HepG2 (cell line): Measurements from ENCODE around the gene C2orf49. TPM values are rescaled to one million over a fixed set of nuclear protein-coding genes. Genes with fewer than 3 reads are reported as not detected.

Experiments
- ARID4A ChIP-seq: sonication (generic); formaldehyde crosslinking; IDR thresholded peaks from 2 replicates; pipeline ENCODE4 v1.5.0; 2020; ENCODE audit warnings: mild to moderate bottlenecking, missing genetic modification reagents, borderline replicate concordance
- HNRNPK ChIP-seq: fragments of 200-400 bp; formaldehyde crosslinking; IDR thresholded peaks from 2 replicates; pipeline ENCODE4 v1.6.1; 2018; ENCODE audit warnings: low read length, low read depth, moderate library complexity, mild to moderate bottlenecking; ENCODE audit not compliant: poor library complexity, severe bottlenecking
- MYNN ChIP-seq: sonication (generic); formaldehyde crosslinking; IDR thresholded peaks from 2 replicates; pipeline ENCODE4 v1.4.0; 2020; ENCODE audit warnings: mild to moderate bottlenecking, low read depth, missing genetic modification reagents
- POLR2AphosphoS2 ChIP-seq: IDR thresholded peaks from 2 replicates; pipeline ENCODE4 v1.6.1; 2011; ENCODE audit warnings: low read depth, low read length, improper control_type of control experiment
- SMAD1 ChIP-seq: sonication (generic); formaldehyde crosslinking; IDR thresholded peaks from 2 replicates; pipeline ENCODE4 v1.4.0; 2020; ENCODE audit warnings: missing genetic modification reagents, low read depth, mild to moderate bottlenecking, borderline replicate concordance
- SMC3 ChIP-seq: IDR thresholded peaks from 2 replicates; pipeline ENCODE4 v1.6.1; 2011; ENCODE audit warnings: low read length, improper control_type of control experiment
- TGIF2 ChIP-seq: IDR thresholded peaks from 2 replicates; pipeline ENCODE4 v1.6.1; 2016; ENCODE audit warnings: control low read depth, missing compliant biosample characterization
- ZBTB20 ChIP-seq: sonication (generic); formaldehyde crosslinking; IDR thresholded peaks from 2 replicates; pipeline ENCODE4 v1.8.1; 2023; ENCODE audit warnings: missing genetic modification reagents, low read depth, mild to moderate bottlenecking, borderline replicate concordance
- ZBTB7A ChIP-seq: sonication (generic); formaldehyde crosslinking; IDR thresholded peaks from 2 replicates; pipeline ENCODE4 v1.8.0; 2022; ENCODE audit warnings: mild to moderate bottlenecking, missing genetic modification reagents
- ZNF441 ChIP-seq: sonication (generic); formaldehyde crosslinking; IDR thresholded peaks from 2 replicates; pipeline ENCODE4 v1.7.0; 2021; ENCODE audit warnings: missing genetic modification reagents, borderline replicate concordance
- ZNF563 ChIP-seq: sonication (generic); formaldehyde crosslinking; IDR thresholded peaks from 2 replicates; pipeline ENCODE4 v1.8.0; 2022; ENCODE audit warnings: mild to moderate bottlenecking, moderate library complexity, missing genetic modification reagents
- ZNF704 ChIP-seq: sonication (generic); formaldehyde crosslinking; IDR thresholded peaks from 2 replicates; pipeline ENCODE4 v1.8.1; 2023; ENCODE audit warnings: mild to moderate bottlenecking, inconsistent platforms, moderate library complexity, missing genetic modification reagents, borderline replicate concordance
- ZNF788 ChIP-seq: sonication (generic); formaldehyde crosslinking; IDR thresholded peaks from 2 replicates; pipeline ENCODE4 v1.5.0; 2020; ENCODE audit warnings: mild to moderate bottlenecking, missing genetic modification reagents, borderline replicate concordance
- polyA plus RNA-seq, 8 experiments: library from polyadenylated mRNA; depleted of rRNA in 3 of 8; stranded (reverse) in 7 of 8; unstranded in 1 of 8; fragments of >200 nt; fragmentation: Illumina TruSeq in 4 of 8; extraction: Trizol in 4 of 8; gene quantifications; 2 replicates each; pipeline versions ENCODE4 v1.2.1 to v1.2.3, GENCODE V29; 2011 to 2016; ENCODE audit warnings: low read depth in 4 of 8, missing spikeins in 1 of 8, mixed read lengths in 1 of 8; ENCODE audit not compliant: insufficient read depth in 1 of 8
- total RNA-seq, 5 experiments: library from RNA; depleted of rRNA; stranded (reverse); fragments of >200 nt; fragmentation: Illumina TruSeq; extraction: Trizol; gene quantifications; 2 replicates each; pipeline ENCODE4 v1.2.3, GENCODE V29; 2016; ENCODE audit warnings: low read depth in 1 of 5
- TF ChIP-seq, protein P1 (sequence below): sonication (generic); formaldehyde crosslinking; IDR thresholded peaks from 2 replicates; pipeline ENCODE4 v1.5.1; 2020; ENCODE audit warnings: missing genetic modification reagents, mild to moderate bottlenecking, borderline replicate concordance
- TF ChIP-seq, protein P2 (sequence below): sonication (generic); formaldehyde crosslinking; IDR thresholded peaks from 2 replicates; pipeline ENCODE4 v1.4.0; 2020; ENCODE audit warnings: mild to moderate bottlenecking, missing genetic modification reagents
- TF ChIP-seq, protein P3 (sequence below), 2 experiments: sonication (generic) in 1 of 2; formaldehyde crosslinking in 1 of 2; IDR thresholded peaks; 2 replicates each; pipeline versions ENCODE4 v1.4.0 to v1.6.1; 2018 to 2020; ENCODE audit warnings: missing genetic modification reagents in 2 of 2, borderline replicate concordance in 1 of 2, low read depth in 1 of 2, mild to moderate bottlenecking in 1 of 2, missing biosample characterization in 1 of 2

The C2orf49 gene
- total and polyA plus RNA-seq, 2 of the 13 experiments (the other 11 are each of a cell fraction or from before 2014, with no cell fraction given): 24.7 to 28.8 TPM

DNA sequence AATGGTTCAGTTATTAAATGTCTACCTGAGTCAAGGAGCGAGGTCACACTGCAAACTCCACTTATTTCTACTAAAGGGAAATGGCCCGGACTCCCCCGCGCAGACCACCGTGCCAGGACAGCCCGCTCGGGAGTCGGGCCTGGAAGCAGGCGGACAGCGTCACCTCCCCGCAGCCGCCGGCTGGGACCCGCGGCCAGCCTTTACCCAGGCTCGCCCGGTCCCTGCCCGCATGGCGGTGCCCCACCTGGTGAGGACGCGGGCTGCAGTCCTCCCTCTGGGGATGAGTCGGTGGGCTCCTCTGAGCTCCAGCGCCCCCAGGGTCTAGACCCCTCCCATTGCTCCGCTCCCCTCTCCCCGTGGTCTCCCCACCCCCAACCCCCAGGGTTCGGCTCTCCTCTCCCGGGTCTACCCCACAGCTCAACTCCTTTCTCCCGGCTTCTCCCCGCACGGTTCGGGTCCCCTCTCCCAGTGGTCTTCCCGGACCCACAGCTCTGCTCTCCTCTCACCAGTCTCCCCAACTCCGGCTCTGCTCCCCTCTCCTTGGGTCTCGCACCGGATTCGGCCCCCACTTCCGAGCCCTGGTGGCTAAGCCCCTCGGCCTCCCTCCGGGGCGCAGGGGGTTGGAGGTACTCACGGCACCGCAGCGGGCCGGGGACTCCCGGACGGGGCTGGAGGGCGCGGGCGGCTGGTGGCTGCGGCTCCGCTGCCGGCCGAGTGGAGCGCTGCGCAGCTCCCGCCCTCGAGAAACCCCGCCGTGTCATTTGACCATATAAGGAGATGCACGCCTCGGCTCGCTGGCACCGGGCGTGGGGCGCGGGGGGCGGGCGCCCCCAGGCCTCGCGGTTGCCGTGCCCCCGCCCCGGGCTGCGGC lies 61.2 kb downstream of the C2orf49 start, which contains the start of gene FHL2 (continued):
- TF ChIP-seq POLR2AphosphoS2 (no peak), ZNF563 (CRISPR knock-in tag) (peak; percentile 92), HNRNPK (peak; percentile 5), ARID4A (CRISPR knock-in tag) (peak; percentile 46), ZNF441 (CRISPR knock-in tag) (0 out of 2 replicates have a peak, but pooled peaks have one; percentile 42), ZNF788 (CRISPR knock-in tag) (peak; percentile 62; the same call in 1 of the 2 replicates), SMAD1 (CRISPR knock-in tag) (0 out of 2 replicates have a peak, but pooled peaks have one; percentile 17), TGIF2 (CRISPR knock-in tag) (peak; percentile 62; the same call in 1 of the 2 replicates), ZBTB7A (CRISPR knock-in tag) (0 out of 2 replicates have a peak, but pooled peaks have one; percentile 41), MYNN (CRISPR knock-in tag) (no peak), SMC3 (no peak), ZNF704 (CRISPR knock-in tag) (peak; percentile 34; the same call in 1 of the 2 replicates), ZBTB20 (CRISPR knock-in tag) (no peak)
- TF ChIP-seq, protein P1, sequence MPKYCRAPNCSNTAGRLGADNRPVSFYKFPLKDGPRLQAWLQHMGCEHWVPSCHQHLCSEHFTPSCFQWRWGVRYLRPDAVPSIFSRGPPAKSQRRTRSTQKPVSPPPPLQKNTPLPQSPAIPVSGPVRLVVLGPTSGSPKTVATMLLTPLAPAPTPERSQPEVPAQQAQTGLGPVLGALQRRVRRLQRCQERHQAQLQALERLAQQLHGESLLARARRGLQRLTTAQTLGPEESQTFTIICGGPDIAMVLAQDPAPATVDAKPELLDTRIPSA (CRISPR knock-in tag): no peak
- TF ChIP-seq, protein P2, sequence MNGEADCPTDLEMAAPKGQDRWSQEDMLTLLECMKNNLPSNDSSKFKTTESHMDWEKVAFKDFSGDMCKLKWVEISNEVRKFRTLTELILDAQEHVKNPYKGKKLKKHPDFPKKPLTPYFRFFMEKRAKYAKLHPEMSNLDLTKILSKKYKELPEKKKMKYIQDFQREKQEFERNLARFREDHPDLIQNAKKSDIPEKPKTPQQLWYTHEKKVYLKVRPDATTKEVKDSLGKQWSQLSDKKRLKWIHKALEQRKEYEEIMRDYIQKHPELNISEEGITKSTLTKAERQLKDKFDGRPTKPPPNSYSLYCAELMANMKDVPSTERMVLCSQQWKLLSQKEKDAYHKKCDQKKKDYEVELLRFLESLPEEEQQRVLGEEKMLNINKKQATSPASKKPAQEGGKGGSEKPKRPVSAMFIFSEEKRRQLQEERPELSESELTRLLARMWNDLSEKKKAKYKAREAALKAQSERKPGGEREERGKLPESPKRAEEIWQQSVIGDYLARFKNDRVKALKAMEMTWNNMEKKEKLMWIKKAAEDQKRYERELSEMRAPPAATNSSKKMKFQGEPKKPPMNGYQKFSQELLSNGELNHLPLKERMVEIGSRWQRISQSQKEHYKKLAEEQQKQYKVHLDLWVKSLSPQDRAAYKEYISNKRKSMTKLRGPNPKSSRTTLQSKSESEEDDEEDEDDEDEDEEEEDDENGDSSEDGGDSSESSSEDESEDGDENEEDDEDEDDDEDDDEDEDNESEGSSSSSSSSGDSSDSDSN (CRISPR knock-in tag): peak; percentile 83
- TF ChIP-seq, protein P3, sequence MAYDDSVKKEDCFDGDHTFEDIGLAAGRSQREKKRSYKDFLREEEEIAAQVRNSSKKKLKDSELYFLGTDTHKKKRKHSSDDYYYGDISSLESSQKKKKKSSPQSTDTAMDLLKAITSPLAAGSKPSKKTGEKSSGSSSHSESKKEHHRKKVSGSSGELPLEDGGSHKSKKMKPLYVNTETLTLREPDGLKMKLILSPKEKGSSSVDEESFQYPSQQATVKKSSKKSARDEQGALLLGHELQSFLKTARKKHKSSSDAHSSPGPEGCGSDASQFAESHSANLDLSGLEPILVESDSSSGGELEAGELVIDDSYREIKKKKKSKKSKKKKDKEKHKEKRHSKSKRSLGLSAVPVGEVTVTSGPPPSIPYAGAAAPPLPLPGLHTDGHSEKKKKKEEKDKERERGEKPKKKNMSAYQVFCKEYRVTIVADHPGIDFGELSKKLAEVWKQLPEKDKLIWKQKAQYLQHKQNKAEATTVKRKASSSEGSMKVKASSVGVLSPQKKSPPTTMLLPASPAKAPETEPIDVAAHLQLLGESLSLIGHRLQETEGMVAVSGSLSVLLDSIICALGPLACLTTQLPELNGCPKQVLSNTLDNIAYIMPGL (CRISPR knock-in tag; IDR thresholded peaks at IDR 0.05; ENCODE audit: borderline replicate concordance in 1 of 2, low read depth in 1 of 2): peak; percentile 84 to 85
